ENCODE results near the gene CUEDC1.
A peak's percentile ranks its signal among the peaks of the same experiment; 100 is the strongest.

The CUEDC1 gene, protein sequence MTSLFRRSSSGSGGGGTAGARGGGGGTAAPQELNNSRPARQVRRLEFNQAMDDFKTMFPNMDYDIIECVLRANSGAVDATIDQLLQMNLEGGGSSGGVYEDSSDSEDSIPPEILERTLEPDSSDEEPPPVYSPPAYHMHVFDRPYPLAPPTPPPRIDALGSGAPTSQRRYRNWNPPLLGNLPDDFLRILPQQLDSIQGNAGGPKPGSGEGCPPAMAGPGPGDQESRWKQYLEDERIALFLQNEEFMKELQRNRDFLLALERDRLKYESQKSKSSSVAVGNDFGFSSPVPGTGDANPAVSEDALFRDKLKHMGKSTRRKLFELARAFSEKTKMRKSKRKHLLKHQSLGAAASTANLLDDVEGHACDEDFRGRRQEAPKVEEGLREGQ
- total RNA-seq, result 0 to 0.49 reads per million in 2 donors

DNA sequence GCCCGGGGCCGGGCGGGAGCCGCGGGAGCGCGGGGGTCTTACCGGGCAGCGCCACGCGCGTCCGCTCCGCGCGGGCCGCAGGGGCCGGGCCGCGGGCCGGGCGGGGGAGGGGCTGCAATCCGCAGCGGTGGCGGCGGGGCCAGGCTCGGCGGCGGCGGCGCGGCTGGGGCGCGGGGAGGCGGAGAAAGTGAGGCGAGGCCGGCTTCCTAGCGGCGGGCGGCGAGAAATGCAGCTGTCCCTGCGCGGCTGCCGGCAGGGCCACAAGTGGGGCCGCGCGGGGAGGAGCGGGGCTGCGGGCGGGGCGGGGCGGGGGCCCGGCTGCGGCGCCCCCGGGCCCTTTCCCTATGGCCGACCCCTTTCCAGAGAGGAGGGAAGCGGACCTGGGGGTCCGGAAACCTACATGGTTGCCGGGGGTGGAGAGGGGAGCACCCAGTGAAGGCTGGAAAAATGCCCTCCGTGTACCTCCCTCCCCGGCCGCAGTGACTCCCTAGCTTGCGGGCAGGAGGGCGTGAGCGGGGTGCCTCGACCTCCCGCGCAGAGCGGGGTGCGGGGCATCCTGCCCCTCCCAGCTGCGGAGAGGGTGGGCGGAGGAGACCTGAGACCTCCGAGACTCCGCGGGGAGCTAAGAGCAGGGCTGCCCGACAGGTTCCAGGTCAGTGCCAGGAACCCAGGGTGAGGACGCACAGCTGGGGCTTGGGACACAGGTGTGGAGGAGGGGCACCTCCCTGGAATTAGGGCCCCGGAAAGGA is at the start of gene CUEDC1:
CUEDC1 (minus strand) TSS at position 230 of the 749 bp plus-strand sequence. CDS start 69,848 bp downstream, outside the sequence.
- peak; percentile 53 for DNase-seq

DNA sequence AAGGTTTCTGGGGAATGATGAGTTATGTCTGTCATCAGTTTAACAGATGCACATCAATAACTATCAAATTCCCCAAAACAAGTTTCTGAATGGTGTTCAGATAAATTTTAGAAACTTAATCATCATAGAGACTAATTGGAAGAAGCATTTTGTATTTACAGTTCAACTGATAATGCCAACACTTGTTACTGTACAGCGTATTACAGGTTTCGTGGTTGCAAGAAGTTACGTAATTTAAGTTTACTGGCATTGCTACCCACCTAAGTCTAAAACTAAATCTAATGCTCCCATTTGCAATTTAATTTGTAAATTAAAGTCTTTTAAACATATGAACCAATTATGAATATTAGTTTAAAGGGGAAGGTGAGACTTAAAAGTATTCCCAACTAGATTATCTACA is 48.8 kb upstream of the CUEDC1 start:
- DNase-seq, result no peak

DNA sequence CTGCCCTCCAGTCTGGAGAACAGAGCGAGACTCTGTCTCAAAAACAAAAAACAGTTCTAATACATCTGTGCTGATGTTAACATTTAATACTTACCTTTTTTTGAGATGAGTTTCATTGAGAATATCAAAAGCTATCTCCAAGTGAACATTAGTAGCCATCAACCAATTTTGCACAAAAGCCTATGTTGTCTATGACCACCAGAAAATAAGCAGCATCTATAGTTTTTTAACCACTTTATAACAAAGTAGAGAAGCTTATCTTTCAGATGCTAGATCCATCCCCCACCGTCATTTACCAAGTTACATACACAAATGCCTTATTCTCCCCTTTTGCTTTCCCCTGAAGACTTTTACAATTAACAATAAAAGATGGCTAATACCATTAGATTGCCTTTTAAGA is 47.8 kb upstream of the CUEDC1 start:
- no peak for DNase-seq

DNA sequence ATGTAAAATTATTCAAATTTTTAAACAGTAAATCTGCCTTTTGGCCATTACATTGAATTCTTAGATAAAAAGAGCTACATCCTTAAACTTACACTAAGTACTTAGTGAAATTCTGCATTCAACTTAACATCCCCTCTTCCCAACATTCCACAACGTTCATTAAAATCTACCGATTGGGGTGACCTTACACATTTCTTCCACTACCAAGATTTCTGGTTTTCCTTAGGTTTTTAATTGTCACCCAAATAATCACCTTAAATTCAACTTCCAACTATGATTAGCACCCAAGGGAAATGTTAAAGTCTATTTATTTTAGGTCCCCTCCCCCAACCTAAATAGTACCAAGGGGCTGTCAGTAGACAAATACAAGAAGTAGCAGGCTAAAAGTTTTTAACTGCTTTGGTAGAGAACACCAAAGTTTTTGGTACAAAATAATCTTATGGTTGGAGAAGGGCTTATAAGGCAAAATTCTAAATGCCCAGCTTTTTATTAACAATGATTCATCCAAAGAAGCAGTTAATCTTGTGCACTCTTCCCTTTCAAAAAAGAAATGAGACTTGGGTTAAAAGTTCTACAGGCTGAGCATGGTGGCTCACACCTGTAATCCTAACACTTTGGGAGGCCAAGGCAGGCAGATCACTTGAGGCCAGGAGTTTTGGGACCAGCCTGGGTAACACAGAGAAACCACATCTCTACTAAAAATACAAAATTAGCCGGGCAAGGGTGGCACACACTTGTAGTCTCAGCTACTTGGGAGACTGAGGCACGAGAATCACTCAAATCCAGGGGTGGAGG is 47.1 kb upstream of the CUEDC1 start:
- DNase-seq, result no peak

DNA sequence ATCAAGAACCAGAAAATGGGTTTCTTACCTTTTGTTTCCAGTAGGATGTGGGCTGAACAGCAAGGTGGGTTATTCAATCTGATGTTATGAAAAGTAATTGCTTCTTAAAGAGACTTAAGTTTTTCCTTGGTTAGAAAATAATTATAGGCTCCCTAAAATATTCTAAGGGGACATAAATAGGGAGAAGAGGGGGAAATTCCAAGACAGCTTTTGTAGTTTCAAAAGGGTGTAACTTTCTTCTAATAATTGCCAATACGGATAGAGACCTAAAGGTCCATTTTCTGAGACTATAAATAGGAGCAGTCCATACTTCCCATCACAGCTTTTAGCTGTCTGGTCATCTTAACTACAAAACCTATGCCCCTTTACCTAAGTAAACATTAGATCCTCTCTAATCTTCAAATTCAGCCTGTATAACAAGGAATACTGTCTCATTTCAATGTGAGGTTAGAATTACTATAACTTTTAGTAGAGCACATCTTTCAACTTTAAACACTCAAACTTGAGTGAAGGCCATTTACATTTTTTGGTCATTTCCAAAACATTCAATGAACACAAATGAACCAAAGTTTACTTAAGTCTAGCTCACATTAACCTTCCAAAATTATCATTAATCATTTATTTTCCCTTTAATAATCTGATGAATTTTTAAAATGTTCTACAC is 46.4 kb upstream of the CUEDC1 start:
- DNase-seq, result no peak

DNA sequence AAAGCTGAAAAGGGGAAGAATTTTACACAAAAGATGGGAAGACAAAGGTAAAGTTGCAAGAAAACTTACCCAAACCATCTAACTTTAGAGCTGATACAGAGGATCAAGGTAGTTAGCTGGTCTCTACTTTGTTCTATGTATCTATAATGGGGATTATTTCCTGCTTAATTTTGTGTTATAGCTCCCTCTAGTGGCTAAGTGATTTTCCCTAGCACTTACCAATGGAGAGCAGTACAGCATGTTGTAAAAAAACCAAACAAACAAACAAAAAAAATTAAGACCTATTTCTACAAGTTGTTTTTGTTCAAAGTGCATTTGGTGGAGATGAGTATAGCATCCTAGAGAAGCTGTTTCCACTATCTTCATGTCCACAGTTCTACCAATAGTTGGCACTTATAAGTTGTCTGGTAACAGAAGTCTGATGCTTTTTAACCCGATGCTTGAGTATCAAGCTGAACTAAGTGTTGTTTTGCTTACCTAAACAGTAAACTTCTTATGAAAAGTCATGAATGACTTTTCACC is 44.3 kb upstream of the CUEDC1 start:
- DNase-seq, result no peak

DNA sequence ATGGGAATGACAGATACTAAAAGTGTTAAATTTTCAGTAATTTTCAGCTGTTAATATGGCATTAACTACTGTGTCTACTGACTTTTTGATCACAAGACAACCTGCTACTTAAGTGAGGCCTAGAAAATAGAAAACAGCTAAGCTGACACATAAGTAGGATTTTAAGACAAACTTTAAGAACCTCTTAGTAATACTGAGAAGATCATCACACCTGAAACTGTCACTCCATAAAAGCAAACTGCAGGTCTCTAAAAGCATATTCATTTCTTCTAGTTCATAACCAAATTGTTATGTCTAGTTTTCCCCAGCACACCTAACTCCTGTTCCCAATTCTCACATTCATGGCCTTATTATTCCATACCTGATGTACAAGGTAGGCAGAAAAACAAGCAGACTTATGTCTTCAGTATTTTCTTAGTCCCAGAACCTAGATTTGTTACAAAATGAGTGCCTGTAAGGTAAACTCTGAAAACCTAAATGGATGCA is 43.8 kb upstream of the CUEDC1 start:
- no peak for DNase-seq

DNA sequence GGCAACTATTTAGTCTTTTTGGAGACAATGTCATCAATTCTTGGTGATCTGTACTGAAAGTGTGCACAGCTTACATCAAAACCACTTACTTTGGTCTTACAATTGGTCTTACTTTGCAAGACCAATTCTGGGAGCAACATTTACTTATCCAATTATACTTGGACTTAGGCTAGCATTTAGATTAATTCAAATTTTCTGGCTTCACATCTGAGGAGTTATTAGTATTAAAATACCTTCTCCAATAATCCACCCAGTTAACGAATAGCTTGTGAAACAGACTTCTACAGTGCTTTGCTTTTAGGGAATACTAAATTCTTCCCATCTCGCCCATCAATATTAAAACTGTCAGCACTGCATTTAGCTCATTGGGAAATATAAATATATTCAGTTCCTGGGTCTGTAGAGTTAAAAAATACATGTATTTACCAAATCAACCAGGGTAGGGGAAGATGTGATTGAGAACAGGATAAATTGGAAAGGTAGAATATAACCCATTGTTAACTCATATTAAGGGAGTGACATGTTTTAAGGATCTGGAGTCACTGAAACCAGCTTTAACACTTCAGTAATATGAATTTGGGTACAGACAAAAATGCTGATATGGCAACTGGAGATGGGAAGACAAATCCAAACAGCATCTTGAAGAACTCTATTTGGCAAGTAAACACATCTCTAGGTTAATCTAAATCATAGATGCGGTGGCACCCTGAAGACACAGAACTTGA is 42.0 kb upstream of the CUEDC1 start:
- DNase-seq, result no peak

DNA sequence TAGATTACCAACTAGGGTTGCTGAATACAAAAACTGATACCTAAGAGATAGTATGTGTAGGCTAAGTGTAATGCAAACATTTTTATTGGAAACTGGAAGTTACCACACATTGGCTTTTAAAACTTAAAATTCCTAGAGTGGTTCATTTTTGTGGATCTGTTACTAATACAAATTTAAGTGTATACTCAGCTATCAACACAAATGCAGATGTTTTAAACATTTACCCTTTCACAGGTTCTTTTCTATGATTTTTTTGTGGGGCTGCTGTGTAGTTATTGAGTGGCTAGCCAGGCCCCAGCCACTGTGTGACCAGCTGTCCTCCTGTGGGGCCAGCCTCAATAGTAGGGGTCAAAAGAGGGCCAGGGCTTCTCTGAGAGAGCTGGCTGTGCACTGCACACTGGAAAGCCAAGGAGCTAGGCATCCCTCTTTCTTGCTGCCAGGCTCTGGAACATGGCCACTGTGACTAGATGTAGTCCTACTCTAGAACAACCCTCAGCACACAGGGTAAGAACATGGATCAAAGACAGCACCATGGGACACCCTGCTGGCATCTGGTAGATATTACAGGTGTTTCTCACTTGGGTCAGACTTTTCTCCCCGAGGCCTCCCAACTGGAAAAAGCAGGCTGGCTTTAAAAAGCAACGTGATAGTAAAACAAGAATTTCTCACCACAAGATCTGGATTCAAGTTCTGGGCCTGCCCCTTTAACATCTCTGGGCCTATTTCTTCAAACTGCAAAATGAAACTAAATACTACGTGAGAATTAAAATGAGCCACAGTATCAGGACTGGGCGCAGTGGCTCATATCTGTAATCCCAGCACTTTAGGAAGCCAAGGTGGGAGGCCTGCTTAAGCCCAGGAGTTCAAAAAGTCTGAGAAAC is 40.1 kb upstream of the CUEDC1 start:
- DNase-seq, result peak; percentile 26

DNA sequence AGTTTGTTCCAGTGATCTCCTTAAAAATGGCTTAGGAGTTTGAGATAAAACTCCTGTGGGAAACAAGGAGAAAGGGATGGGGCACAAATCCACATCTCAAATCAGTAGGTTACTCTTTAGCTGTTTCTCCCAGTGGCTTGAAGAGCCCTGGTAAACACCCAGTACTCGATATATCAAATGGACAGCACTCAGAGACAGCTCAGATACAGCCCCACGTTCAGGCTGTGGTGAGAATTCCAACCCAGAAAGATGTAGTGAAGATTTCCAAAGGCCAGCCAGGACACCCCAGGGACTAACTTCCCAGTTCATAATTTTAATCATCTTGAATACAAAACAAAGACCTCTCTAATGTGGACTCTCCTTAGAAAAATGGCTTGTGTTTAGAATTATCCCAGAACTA is 39.2 kb upstream of the CUEDC1 start:
- no peak for DNase-seq

DNA sequence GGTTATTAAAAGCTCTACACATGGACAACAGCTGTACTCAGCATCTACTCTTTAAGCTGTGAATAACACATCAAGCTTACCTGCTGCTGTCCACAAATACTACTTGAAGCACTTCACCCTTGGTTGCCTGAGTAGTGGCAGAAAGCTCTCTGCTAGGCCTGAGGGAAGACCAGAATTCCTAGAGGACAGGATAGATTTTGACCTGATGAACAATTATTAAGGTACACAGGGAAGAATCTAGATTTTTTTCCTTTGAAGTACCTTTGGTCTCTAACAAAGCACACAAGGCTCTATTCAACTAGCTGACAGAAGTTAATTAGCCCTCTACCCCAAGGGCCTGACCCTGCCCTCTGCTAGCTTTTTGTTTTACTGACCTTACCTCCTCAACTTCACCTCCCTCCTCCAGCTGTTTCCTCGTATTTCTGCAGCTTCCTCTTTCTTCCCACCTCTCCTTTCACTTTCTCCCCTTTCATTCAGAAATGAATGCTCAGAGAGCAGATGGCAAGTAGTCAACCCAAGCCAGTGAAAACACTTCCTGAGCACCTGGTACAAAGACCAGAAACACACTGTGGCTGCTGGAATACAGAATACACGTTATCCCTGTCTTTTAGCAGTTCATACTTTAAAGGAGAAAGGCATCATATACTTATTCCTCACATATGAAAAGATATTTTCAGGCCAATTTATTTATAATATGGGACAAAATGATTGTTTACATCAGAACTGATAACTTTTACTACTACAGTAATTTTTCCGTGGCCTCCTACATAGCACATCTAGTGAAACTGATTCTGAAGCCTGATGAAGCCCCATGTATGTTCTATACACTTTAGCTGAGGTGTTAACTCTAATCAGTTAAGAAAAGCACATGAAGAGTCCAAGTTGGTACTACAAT is 38.5 kb upstream of the CUEDC1 start:
- DNase-seq, result no peak

DNA sequence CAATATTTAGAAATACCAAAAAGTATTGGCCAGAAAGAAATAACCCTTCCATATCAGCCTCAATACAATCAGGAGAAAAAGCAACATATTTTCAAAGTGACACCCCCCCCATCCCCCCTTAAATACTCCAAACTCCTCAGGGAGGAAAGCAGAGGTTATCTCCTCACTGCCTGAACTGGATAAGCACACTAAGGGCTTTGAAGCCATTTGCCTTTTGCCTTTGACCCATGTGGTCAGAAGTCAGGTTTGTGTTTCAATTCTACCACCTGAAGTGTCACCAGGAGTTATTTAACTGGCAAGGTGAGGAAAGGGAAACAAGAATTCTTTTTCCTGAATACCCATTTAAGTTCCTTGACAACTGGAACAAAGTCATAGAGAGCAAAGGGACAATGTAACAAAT is 36.3 kb upstream of the CUEDC1 start:
- no peak for DNase-seq

DNA sequence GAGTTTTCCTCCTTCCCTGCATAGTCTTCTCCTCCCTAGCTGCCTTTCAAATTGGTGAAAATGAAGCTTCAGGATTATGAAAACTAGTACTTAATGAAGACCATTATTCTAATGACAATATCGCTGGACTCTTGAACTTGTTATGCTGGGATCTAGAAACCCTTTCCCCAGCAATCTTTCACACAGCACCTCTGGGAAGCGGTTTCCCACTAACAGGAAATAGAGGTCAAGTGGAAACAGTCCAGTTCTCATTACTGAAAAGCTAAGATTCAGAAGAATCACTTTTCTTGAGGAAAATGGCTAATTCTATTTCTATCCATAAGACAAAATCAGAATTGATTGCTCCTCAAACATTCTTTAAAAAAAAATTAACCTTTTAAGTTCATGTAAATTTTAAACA is 34.8 kb upstream of the CUEDC1 start:
- DNase-seq, result no peak

DNA sequence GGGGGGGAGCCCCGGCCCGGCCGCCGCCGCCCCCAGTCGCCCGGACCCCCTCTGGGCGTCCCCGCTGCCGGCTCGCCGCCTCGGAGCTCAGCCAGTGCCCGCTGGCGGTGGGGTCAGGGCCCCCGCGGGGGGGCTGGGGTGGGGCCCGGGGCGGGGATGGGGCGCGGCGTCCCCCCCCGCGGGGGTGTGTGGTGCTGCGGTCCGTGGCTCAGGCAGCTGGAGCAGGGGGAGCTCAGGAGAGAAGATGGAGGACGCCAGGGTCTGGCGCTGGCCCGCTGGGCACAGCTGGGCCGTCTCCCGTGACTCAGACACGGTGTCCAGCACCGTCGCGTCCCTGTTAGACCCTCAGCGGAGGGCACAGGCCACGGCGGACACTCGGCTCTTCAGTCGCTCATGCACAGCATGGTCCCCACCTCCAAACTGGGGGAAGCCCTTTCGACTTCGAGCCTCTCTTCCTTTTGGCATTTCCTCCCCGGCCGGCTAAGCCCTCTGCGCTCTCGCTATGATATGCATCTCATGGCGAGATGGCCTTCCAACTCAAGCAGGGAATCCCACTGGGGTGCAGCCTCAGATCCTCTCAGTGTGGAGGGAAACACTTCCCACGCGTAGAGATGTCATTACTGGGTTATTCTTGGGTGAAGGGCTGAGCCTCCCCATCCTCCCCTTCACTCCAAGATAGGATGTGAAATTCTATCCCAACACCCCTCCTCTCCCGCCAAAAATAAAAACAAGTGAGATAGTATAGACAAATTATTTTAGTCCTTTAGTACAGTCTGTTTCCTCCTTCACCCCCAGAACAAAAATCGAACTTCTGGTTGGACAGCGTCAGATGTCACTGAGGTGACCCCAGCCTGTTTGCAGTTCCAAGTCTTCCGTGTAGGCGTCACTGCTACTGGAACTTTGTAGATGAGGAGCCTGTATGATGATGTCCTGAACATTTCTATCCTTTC is 33.4 kb upstream of the CUEDC1 start:
- DNase-seq, result no peak

DNA sequence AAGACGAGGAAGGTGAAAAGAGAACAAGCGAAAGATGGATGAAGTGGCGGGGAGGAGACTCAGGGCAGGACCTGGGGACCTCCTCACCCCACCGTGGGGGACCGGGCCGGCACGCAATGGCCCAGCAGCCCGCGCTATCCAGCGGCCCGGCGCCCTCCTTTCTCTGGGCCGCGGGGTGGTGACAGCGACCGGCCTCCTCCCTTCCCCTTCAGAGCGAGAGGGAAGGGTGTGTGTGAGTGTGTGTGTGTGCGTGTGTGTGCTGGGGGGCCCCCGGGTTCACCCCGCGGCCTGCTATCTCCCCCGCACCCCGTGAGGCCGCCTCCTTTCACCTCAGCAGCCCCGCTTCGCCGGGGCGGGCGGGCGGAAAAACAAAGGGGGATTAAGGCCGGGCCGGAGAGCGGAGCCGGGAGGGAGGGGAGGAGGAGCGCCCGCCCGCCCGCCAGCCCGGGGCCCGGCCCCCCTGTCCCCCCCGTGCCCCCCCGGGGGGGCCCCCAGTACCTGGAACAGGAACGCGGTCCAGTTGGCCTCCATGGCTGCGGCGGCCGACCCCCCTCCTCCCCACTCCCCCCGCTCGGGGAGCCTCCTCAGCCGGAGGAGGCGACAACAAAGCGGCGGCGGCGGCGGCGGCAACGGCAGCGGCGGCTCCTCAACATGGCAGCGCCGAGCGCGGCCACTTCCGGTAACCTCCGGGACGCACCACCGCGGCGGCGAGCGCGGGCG is 32.5 kb upstream of the CUEDC1 start, which contains the start of gene VEZF1:
VEZF1 (minus strand) TSS at position 674 of the 720 bp plus-strand sequence; CDS start at position 531, 143 bp downstream.
- DNase-seq, result peak; percentile 73

DNA sequence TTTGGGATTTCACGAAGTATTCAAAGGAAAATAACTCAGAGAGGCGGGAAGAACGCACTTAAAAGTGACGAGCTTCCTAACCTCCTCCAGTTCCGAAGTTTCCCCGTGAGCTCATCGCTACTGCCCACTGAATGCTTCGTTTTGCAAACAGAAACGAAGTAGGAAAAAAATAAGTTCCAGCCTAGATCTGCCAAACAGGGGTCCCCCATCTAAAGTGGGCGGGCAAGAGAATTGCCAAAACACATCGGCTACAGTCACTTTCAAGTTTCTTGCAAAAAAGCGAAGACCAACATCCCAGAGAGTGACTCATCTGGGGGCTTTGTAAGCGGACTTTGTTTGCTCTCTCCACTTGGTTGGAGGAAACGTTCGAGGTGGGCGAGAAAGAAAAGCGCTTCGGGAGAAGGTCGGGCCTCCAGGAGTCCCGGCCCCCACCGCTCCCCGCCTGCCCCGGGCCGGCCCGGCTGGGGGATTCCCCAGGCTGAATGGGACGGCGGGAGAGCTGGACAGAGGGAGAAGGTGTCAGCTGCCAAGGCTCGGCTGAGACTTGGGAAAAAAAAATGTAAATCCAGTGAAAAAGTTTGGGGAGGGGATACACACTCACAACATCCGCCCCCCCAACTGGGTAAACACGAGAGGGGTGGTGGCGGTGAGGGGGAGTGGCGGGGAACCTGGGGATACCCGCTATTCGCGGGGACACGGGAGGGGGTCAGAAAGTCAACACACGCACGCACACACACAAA is 31.8 kb upstream of the CUEDC1 start:
- peak; percentile 30 for DNase-seq

DNA sequence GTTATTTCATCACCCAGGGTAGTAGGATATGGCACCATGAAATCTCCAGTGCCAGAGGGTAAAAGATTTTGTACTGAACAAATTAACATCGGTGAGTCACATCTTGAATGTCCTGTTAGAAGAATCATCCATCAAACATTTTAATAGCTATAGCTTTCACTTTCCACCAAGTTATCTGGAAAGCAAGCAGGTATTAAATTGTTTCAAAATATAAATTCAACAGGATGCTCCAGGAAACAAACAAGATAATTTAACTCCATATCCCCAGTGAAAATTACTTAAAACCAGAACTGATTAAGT is 30.4 kb upstream of the CUEDC1 start:
- DNase-seq, result no peak

Data from T-helper 9 cell (primary cell).